H1 (cell line): ENCODE measurements around the gene CNRIP1. TPM values are rescaled to one million over a fixed set of nuclear protein-coding genes. Genes with fewer than 3 reads are reported as not detected.

ENCODE experiments used
- CTCF ChIA-PET: fragments of 300-600 bp; sonication (Branson Sonifier 250); formaldehyde crosslinking; loops from one replicate; lab custom pipeline; 2021; ENCODE audit not compliant: partially characterized antibody; lab: Charles Lee
- POLR2A ChIA-PET: fragments of 300-600 bp; sonication (Branson Sonifier 250); formaldehyde crosslinking; loops from one replicate; lab custom pipeline; 2021; ENCODE audit warnings: inconsistent platforms; ENCODE audit not compliant: partially characterized antibody; lab: Charles Lee
- DNase-seq, 2 experiments: peaks; one replicate each; pipeline versions ENCODE4 v3.0.0 to v3.0.0-alpha.2; 2010 to 2022; ENCODE audit warnings: low spot score in 2 of 2, low read depth in 1 of 2, mixed read lengths in 1 of 2
- FAIRE-seq: peaks from 2 replicates; lab custom pipeline; 2011; peaks lifted over from hg19 to GRCh38; lab: Jason Lieb, UNC
- H2AFZ ChIP-seq: 2 replicates; pipeline ENCODE4 v1.8.1; 2012; ENCODE audit warnings: low read length, inconsistent platforms
- H2AK5ac ChIP-seq: 2 replicates; pipeline ENCODE4 v1.6.1; 2013; ENCODE audit warnings: low read depth, low read length
- H2BK120ac ChIP-seq: replicated peaks from 2 replicates; pipeline ENCODE3; 2013; ENCODE audit warnings: low read depth, low read length, inconsistent platforms
- H2BK12ac ChIP-seq: 2 replicates; pipeline ENCODE4 v1.6.1; 2013; ENCODE audit warnings: low read depth, low read length
- H2BK15ac ChIP-seq: 2 replicates; pipeline ENCODE4 v1.6.1; 2013; ENCODE audit warnings: low read length
- H2BK20ac ChIP-seq: 2 replicates; pipeline ENCODE4 v1.6.1; 2013; ENCODE audit warnings: low read length
- H2BK5ac ChIP-seq: 2 replicates; pipeline ENCODE4 v1.6.1; 2013; ENCODE audit warnings: low read depth, low read length
- H3K14ac ChIP-seq: 2 replicates; pipeline ENCODE4 v1.6.1; 2013; ENCODE audit warnings: inconsistent platforms; ENCODE audit not compliant: insufficient read length
- H3K18ac ChIP-seq: 2 replicates; pipeline ENCODE4 v1.6.1; 2013; ENCODE audit warnings: low read length; ENCODE audit errors: extremely low read depth
- H3K23ac ChIP-seq: 2 replicates; pipeline ENCODE4 v1.6.1; 2013; ENCODE audit warnings: inconsistent platforms; ENCODE audit not compliant: insufficient read length
- H3K23me2 ChIP-seq: 2 replicates; pipeline ENCODE4 v1.6.1; 2013; ENCODE audit warnings: low read depth, low read length
- H3K27ac ChIP-seq: 2 replicates; pipeline ENCODE4 v1.6.1; 2011; ENCODE audit warnings: low read depth, low read length, inconsistent platforms
- H3K27me3 ChIP-seq, 4 experiments: replicated peaks in 1 of 4; 1 replicate in 1 of 4; 2 replicates in 3 of 4; pipeline versions ENCODE4 v1.6.1 to v1.8.1; 2011 to 2013; ENCODE audit warnings: low read length in 3 of 4, mild to moderate bottlenecking in 3 of 4, inconsistent platforms in 2 of 4, mixed read lengths in 2 of 4, moderate library complexity in 1 of 4; ENCODE audit not compliant: control insufficient read depth in 3 of 4, insufficient read depth in 3 of 4; ENCODE audit errors: extremely low read depth in 1 of 4
- H3K36me3 ChIP-seq, 4 experiments: 2 replicates each; pipeline versions ENCODE4 v1.6.1 to v1.8.1; 2011 to 2013; ENCODE audit warnings: mild to moderate bottlenecking in 4 of 4, low read length in 3 of 4, moderate library complexity in 2 of 4, control low read depth in 1 of 4, inconsistent platforms in 1 of 4; ENCODE audit not compliant: insufficient read depth in 4 of 4, control insufficient read depth in 2 of 4
- H3K4ac ChIP-seq: replicated peaks from 2 replicates; pipeline ENCODE3; 2013; ENCODE audit warnings: low read length, low read depth, mixed read lengths, inconsistent platforms; ENCODE audit not compliant: insufficient read length
- H3K4me1 ChIP-seq, 4 experiments: replicated peaks in 1 of 4; 1 replicate in 1 of 4; 2 replicates in 3 of 4; pipeline versions ENCODE4 v1.6.1 to v1.8.1; 2011 to 2013; ENCODE audit warnings: low read length in 3 of 4, inconsistent platforms in 2 of 4, mixed read lengths in 1 of 4; ENCODE audit not compliant: insufficient read depth in 4 of 4, control insufficient read depth in 3 of 4
- H3K4me2 ChIP-seq, 2 experiments: 2 replicates each; pipeline versions ENCODE4 v1.6.1 to v1.8.1; 2011 to 2013; ENCODE audit warnings: low read depth in 2 of 2, low read length in 2 of 2, control low read depth in 1 of 2, inconsistent platforms in 1 of 2, mild to moderate bottlenecking in 1 of 2; ENCODE audit not compliant: insufficient read depth in 1 of 2
- H3K4me3 ChIP-seq, 4 experiments: fragments of 200-600, 300-600 bp in 1 of 4; sonication (generic), shearing (Covaris generic), sonication (Bioruptor Twin) in 1 of 4; 2 replicates each; pipeline versions ENCODE4 v1.5.1 to v1.8.1; 2011 to 2016; ENCODE audit warnings: low read length in 4 of 4, low read depth in 3 of 4, control low read depth in 2 of 4, inconsistent platforms in 2 of 4, mild to moderate bottlenecking in 2 of 4, mixed read lengths in 1 of 4, moderate library complexity in 1 of 4; ENCODE audit not compliant: insufficient read depth in 2 of 4; ENCODE audit errors: extremely low read depth in 1 of 4
- H3K56ac ChIP-seq: replicated peaks from 2 replicates; pipeline ENCODE3; 2013; ENCODE audit warnings: low read depth, mild to moderate bottlenecking, mixed read lengths, low read length, inconsistent platforms; ENCODE audit not compliant: insufficient read length
- H3K79me1 ChIP-seq: 2 replicates; pipeline ENCODE4 v1.6.1; 2013; ENCODE audit warnings: low read depth, low read length, control low read depth
- H3K79me2 ChIP-seq, 2 experiments: 2 replicates each; pipeline versions ENCODE4 v1.6.1 to v1.8.1; 2012 to 2013; ENCODE audit warnings: low read length in 2 of 2, mild to moderate bottlenecking in 2 of 2, inconsistent platforms in 1 of 2; ENCODE audit not compliant: insufficient read depth in 2 of 2, control insufficient read depth in 1 of 2
- H3K9ac ChIP-seq, 4 experiments: replicated peaks in 1 of 4; 1 replicate in 1 of 4; 2 replicates in 3 of 4; pipeline versions ENCODE4 v1.6.1 to v1.8.1; 2011 to 2013; ENCODE audit warnings: low read depth in 3 of 4, low read length in 3 of 4, control low read depth in 2 of 4, mild to moderate bottlenecking in 2 of 4, moderate library complexity in 2 of 4, inconsistent platforms in 1 of 4; ENCODE audit errors: extremely low read depth in 1 of 4
- H3K9me3 ChIP-seq, 2 experiments: 2 replicates each; pipeline versions ENCODE4 v1.6.1 to v1.8.1; 2012 to 2013; ENCODE audit warnings: mild to moderate bottlenecking in 2 of 2, moderate library complexity in 2 of 2, control low read depth in 1 of 2, inconsistent platforms in 1 of 2, low read depth in 1 of 2, low read length in 1 of 2, mixed read lengths in 1 of 2; ENCODE audit not compliant: insufficient read depth in 2 of 2
- H4K20me1 ChIP-seq, 2 experiments: replicated peaks in 1 of 2; 2 replicates each; pipeline versions ENCODE3 to v1.8.1; 2011 to 2013; ENCODE audit warnings: inconsistent platforms in 2 of 2, low read length in 2 of 2, mild to moderate bottlenecking in 1 of 2; ENCODE audit not compliant: insufficient read depth in 2 of 2, control insufficient read depth in 1 of 2
- H4K5ac ChIP-seq: 2 replicates; pipeline ENCODE4 v1.6.1; 2013; ENCODE audit warnings: low read length, low read depth, mixed read lengths, inconsistent platforms; ENCODE audit not compliant: insufficient read length
- H4K8ac ChIP-seq: 2 replicates; pipeline ENCODE4 v1.8.0; 2013; ENCODE audit warnings: mild to moderate bottlenecking, moderate library complexity, low read length, inconsistent platforms; ENCODE audit not compliant: insufficient read depth; ENCODE audit errors: extremely low read depth
- H4K91ac ChIP-seq: replicated peaks from 2 replicates; pipeline ENCODE3; 2013; ENCODE audit warnings: low read length, mixed read lengths, inconsistent platforms; ENCODE audit not compliant: insufficient read length
- BACH1 ChIP-seq: IDR thresholded peaks from 2 replicates; pipeline ENCODE4 v1.6.1; 2012; ENCODE audit warnings: low read length, improper control_type of control experiment
- BCL11A ChIP-seq, 2 experiments: IDR thresholded peaks; one replicate each; pipeline ENCODE4 v1.6.1; 2011; ENCODE audit warnings: low read depth in 2 of 2, low read length in 2 of 2, mild to moderate bottlenecking in 2 of 2
- CBX5 ChIP-seq: fragments of 300-800, 300-1000 bp; sonication (generic); IDR thresholded peaks from 2 replicates; pipeline ENCODE4 v1.7.1; 2016; ENCODE audit warnings: antibody characterized with exemption, low read length, low read depth
- GTF2F1 ChIP-seq: IDR thresholded peaks from 2 replicates; pipeline ENCODE4 v1.6.1; 2012; ENCODE audit warnings: low read depth, low read length, improper control_type of control experiment, borderline replicate concordance
- MAFK ChIP-seq: IDR thresholded peaks from 2 replicates; pipeline ENCODE4 v1.6.1; 2012; ENCODE audit warnings: low read depth, mild to moderate bottlenecking, improper control_type of control experiment, low read length
- NANOG ChIP-seq: IDR thresholded peaks from 2 replicates; pipeline ENCODE4 v1.6.1; 2011; ENCODE audit warnings: low read length, low read depth, mild to moderate bottlenecking, inconsistent platforms; ENCODE audit not compliant: insufficient read depth, poor library complexity, severe bottlenecking
- RAD21 ChIP-seq, 2 experiments: IDR thresholded peaks in 1 of 2; conservative IDR thresholded peaks in 1 of 2; 2 replicates each; pipeline ENCODE4 v1.6.1; 2011; ENCODE audit warnings: low read depth in 2 of 2, low read length in 2 of 2, improper control_type of control experiment in 1 of 2, inconsistent platforms in 1 of 2, mild to moderate bottlenecking in 1 of 2, moderate library complexity in 1 of 2
- RFX5 ChIP-seq: IDR thresholded peaks from 2 replicates; pipeline ENCODE4 v1.6.1; 2011; ENCODE audit warnings: low read depth, low read length, improper control_type of control experiment, borderline replicate concordance
- SAP30 ChIP-seq: fragments of 300-600 bp; sonication (generic); IDR thresholded peaks from 2 replicates; pipeline ENCODE4 v1.7.1; 2012; ENCODE audit warnings: low read length, moderate library complexity, mild to moderate bottlenecking, inconsistent platforms; ENCODE audit not compliant: insufficient read depth, insufficient replicate concordance
- SP2 ChIP-seq: IDR thresholded peaks from 2 replicates; pipeline ENCODE4 v1.6.1; 2012; ENCODE audit warnings: mild to moderate bottlenecking, low read length, inconsistent platforms
- TAF7 ChIP-seq: optimal IDR thresholded peaks from 2 replicates; pipeline ENCODE3; 2011; ENCODE audit warnings: low read depth, mild to moderate bottlenecking, inconsistent platforms, low read length, moderate library complexity, borderline replicate concordance
- TEAD4 ChIP-seq: IDR thresholded peaks from 2 replicates; pipeline ENCODE4 v1.6.1; 2012; ENCODE audit warnings: low read depth, low read length, inconsistent platforms, mixed read lengths
- WGBS, 2 experiments: shearing (Covaris generic) in 1 of 2; methylation state at CpG; one replicate each; pipeline versions ENCODE4 v1.1.6 to v1.1.7; 2013 to 2015; ENCODE audit warnings: low lambda C conversion rate in 2 of 2, mixed read lengths in 2 of 2, inconsistent platforms in 1 of 2, low coverage in 1 of 2, missing lambda C conversion rate in 1 of 2; ENCODE audit not compliant: insufficient replicate concordance in 2 of 2, insufficient coverage in 1 of 2, insufficient read length in 1 of 2; ENCODE audit errors: extremely low coverage in 1 of 2, missing lambda C conversion rate in 1 of 2; 5-methylcytosine and 5-hydroxymethylcytosine counted together
- polyA plus RNA-seq, 7 experiments: library from polyadenylated mRNA; depleted of rRNA in 3 of 7; stranded (reverse) in 5 of 7; unstranded in 2 of 7; fragments of >200 nt in 5 of 7; fragments of 200-250 nt in 2 of 7; gene quantifications; 1 replicate in 5 of 7; 2 replicates in 1 of 7; 4 replicates in 1 of 7; pipeline versions ENCODE4 v1.2.1 to v1.2.3, GENCODE V29; 2011 to 2013; ENCODE audit warnings: missing spikeins in 2 of 7, mixed read lengths in 2 of 7
- total RNA-seq: library from RNA; stranded (reverse); fragmentation: NEBNext Ultra II Directional; extraction: Animal tissue kit (Norgen Biotek cat#: 25700); gene quantifications from 2 replicates; pipeline ENCODE4 v1.2.1, GENCODE V29; 2021

CNRIP1 gene
- total and polyA plus RNA-seq, 2 of the 8 experiments (the other 6 are each of a cell fraction or from before 2014, with no cell fraction given): 4.6 to 7.0 TPM

- POLR2A ChIA-PET: no interaction called here
- no peak for TF ChIP-seq CBX5
- no peak for TF ChIP-seq MAFK
- no peak for TF ChIP-seq GTF2F1
- no peak for TF ChIP-seq BACH1
- no peak for TF ChIP-seq RAD21 (IDR thresholded peaks at IDR 0.05 in 1 of 2, conservative IDR thresholded peaks at IDR 0.05 in 1 of 2; ENCODE audit: low read depth in 2 of 2, low read length in 2 of 2)
- no peak for TF ChIP-seq RFX5
- no peak for TF ChIP-seq TAF7
- no peak for TF ChIP-seq TEAD4
- TF ChIP-seq NANOG: no peak
- TF ChIP-seq BCL11A (IDR thresholded peaks at IDR 0.05; ENCODE audit: low read depth in 2 of 2, low read length in 2 of 2): no peak
- TF ChIP-seq SP2: no peak
- no peak for TF ChIP-seq SAP30
These were observed 37.0 kb upstream of the CNRIP1 start for GRCh38 chr2:68356599-68357239.

More at GRCh38 chr2:68356599-68357239, 37.0 kb upstream of the CNRIP1 start:
- Histone ChIP-seq H2BK12ac (no peak overlapping the region), H3K4me1 (no peaks in the 10 kb centered on the region; a peak in 1 of 7 replicates), H3K14ac (no peak overlapping the region), H3K56ac (no peak overlapping the region), H3K9me3 (no peaks in the 10 kb centered on the region; a peak in 1 of 4 replicates), H3K4me3 (no peak overlapping the region), H3K36me3 (no peaks in the 10 kb centered on the region), H2AK5ac (no peak overlapping the region), H3K27ac (no peak overlapping the region), H3K79me2 (no peaks in the 10 kb centered on the region), H3K27me3 (no peaks in the 10 kb centered on the region), H2AFZ (0 out of 2 replicates have a peak overlapping the region, but pooled peaks have one; percentile 8), H3K4me2 (no peak overlapping the region), H3K18ac (no peak overlapping the region), H2BK5ac (no peak overlapping the region), H2BK15ac (no peak overlapping the region), H3K9ac (no peak overlapping the region), H4K91ac (no peak overlapping the region), H4K20me1 (no peaks in the 10 kb centered on the region), H3K4ac (no peak overlapping the region), H3K23ac (no peak overlapping the region), H4K5ac (no peak overlapping the region), H4K8ac (no peak overlapping the region), H3K23me2 (no peaks in the 10 kb centered on the region), H2BK20ac (no peak overlapping the region), H3K79me1 (no peaks in the 10 kb centered on the region), H2BK120ac (no peak overlapping the region)
- DNase-seq: no peak
- FAIRE-seq: no peak
- CTCF ChIA-PET: interaction anchor here (0.6 to 2.6 kb wide), 10 partner anchors 37 to 200 kb away, joined by 3 to 21 read pairs (median 4); partner anchors contain the start of gene CNRIP1
- 92% methylated on average over 3 of the region's 4 CpGs; no CpG with 5 or more reads in 1 of the 2 experiments for WGBS, 2 experiments
